HG03196 (cell line): ENCODE data around the gene CSMD2.
"Not testable (repeated sequence)": the region's sequence is repeated elsewhere in the genome, so short reads cannot be mapped to it uniquely, and the experiment has no call there.

Source experiments
- ATAC-seq: cut with Tn5 transposase; IDR thresholded peaks from one replicate; pipeline ENCODE4 v1.9.1; 2021; ENCODE audit not compliant: unreplicated experiment

The CSMD2 gene

DNA sequence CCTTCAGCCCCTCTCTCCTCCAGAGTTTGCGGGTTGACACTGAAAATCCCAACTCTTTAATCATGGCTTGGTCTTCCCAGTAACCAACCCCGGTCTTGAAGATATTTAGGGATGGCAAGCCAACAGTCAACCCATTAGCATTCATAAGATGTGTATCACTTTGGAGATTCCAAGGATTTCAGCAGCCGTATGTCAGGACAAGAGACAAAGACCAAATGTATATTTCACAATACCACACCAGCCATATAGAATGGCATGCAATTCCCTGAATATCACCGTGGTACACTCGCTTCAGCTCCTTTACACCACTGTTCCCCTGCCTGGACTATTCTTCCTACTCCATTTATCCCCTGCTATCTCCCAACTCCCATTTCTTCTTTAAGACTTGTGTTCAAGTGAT lies 109.2 kb downstream of the CSMD2 start:
- no peak for ATAC-seq

DNA sequence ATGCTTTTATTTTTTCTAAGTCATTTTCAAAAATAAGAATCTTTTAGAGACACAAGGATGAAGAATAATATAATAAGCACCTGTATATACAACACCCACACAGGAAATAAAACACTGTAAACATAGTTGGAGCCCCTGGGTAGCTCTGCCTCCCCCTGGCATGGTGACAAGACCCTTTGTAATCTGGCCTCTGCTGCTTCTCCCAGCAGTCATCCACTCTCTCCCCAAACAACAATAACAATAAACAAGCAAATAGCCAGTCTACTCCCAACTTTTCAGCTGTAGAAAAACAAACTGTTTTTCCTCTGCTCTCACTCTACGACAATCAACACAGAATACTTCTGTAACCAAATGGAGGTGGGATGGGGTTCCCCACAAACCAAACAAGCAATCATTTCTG lies 110.1 kb downstream of the CSMD2 start:
- ATAC-seq = no peak

DNA sequence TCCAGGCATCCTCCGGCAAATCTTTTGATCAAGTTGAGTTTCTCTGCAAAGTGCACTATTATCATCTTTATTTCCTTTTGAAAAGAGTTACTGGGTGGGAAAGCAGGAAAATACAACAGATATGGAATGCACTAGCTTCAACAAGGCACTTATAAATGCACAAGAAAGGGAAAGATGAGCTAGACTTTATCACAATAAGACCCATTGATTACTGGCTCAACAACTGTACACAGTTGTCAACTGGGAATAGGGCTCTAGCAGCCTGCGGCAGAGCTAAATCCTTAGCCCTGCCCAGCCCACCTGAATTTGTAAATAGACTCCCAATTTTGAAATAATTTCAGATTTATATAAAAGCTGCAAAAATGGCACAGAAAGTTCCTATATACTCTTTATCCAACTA lies 111.4 kb downstream of the CSMD2 start:
- ATAC-seq = no peak

DNA sequence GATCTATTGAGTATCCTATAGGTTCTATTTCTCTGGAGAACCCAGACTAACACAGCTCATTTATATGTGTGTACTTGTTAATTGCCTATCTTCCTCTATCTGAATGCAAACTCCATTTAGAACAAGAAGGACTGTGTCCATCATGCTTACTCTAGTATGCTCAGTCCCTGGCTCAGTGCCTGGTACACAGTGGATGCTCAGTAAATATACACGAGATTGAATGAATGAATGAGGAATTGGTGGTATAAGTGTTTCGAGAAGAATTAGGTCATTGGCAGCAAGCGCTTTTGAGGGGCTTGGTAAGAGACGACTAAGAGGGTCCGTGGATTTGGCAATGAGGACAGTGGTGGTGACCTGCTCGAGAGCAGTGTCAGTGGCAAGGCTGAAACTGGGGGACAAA lies 112.5 kb downstream of the CSMD2 start:
- no peak for ATAC-seq

DNA sequence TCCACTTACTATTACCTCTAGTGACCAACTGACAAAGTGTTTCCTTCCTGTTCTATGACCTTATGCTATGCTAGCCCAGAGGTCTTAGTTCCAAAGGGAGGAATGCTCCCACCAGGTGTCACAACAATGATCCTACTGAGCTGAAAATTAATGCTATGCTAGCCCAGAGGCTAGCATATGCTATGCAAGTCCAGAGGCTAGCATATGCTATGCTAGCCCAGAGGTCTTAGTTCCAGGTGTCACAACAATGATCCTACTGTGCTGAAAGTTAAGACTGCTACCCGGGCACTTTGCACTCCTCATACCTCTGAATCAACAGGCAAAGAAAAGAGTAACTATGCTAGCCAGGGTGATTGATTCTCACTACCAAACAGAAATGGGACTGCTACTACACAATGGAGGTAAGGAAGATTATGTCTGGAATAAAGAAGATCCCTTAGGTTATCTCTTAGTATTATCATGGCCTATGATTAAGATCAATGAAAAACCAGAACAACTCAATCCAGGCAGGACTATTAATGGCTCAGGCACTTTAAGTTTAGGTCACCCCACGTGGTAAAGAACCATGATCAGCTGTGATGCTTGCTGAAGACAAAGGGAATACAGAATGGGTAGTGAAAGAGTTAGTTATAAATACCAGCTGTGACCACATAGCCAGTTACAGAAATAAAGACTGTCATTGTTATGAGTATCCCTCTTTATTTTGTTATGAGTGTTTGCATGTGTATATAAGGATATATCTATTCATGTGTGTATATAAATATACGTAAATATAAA lies 114.1 kb downstream of the CSMD2 start:
- no peak for ATAC-seq

DNA sequence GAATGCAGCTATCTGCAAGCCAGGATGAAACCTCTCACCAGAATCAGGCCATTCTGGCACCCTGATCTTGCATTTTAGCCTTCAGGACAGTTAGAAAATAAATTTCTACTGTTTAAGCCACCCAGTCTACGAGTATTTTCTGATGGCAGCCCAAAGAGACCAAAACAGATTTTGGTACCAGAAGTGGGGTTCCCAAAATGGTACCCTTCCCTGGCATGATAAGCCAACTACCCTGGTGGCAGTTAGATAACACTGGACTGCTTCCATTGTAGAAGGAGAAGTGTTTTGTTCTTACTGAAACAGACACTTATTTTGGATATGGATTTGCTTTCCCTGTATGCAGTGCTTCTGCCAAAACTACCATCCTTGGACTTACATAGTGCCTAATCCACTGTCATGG lies 115.0 kb downstream of the CSMD2 start:
- no peak for ATAC-seq

DNA sequence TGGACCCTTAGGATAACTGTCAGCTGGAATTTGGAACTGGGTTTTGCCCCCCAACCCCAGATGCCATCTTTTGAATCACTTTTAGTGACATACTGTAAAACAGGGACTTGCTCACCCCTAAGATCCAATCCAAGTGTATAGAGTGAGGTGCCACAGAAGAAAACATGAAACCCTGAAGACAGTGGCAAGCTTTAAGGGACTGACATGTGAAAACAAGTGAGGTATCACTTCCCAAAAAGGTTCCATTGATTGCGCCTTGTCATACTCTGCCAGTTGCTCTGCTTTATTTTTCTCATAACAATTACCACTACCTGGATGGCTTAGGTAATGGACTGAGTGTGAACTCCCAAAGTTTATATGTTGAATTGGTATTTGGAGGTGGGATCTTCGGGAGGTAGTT lies 115.6 kb downstream of the CSMD2 start:
- ATAC-seq = no peak

DNA sequence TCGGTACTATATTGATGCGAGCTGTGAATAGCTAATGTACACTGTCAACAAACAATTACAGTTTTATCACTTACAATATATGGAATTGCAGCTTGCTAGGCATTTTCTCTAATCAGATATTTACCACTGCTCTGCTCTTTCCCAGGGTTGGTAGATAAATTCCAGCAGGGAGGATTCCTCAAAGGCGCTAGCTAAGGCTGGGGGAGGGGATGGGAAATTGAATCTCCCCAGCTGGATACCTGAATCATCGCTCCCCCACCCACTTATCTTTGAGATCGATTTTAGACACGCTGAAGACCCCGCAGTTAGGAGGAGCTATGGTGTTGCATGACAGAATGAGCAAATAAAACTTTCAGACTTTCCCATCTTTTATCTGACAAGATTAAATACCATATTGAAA lies 127.2 kb downstream of the CSMD2 start:
- no peak for ATAC-seq

DNA sequence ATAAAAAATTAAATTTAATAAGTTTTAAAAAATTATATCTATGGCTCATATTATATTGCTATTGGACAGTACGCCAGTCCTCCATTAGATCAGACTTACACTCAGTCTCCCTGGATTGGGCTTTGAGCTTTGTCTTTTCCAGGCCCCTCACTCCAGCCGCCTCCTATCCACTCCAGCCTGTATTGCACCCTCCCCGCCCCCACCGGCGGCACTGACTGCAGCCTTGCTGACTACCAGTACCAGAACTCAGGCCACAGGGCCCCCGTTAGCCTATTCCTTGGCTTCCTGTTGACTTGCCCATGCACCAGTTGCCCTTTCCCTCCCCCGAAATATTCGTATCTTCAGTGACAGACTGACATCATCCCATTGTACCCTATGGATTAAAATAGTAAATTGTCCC lies 127.9 kb downstream of the CSMD2 start:
- ATAC-seq = no peak

DNA sequence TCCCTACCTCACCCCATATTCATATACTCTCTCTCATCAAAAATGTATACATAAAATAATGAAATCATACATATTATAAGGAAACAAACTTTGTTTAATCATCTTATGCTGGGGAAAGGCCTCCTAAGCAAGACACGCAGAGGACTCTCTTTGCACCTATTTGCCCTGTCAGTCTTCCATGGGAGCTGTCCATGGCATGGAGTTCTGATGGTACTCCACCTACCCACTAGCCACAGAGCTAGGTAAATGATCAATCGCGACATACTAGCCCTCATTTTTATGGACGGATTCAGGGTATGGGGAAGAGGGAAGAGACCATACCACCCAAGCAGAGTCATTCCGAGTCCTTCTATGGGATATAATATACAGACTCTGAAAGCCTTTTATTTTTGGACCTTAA lies 131.0 kb downstream of the CSMD2 start:
- no peak for ATAC-seq

DNA sequence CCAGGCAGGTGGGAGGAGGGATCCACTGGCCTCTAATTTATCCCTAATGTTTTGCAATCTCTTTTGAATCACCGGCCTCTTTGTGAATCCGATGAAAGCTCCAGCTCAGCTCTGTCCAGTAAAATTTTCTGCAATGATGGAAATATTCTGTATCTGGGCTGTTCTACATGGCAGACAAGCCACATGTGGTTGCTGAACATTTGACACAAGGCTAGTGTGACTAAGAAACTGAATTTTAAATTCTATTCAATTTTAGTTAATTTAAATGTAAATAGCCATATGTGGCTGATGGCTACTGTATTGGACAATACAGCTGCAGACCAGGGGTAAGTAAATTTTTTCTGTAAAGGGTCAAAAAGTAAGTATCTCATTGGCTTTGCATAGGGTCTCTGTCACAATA lies 135.1 kb downstream of the CSMD2 start:
- no peak for ATAC-seq

DNA sequence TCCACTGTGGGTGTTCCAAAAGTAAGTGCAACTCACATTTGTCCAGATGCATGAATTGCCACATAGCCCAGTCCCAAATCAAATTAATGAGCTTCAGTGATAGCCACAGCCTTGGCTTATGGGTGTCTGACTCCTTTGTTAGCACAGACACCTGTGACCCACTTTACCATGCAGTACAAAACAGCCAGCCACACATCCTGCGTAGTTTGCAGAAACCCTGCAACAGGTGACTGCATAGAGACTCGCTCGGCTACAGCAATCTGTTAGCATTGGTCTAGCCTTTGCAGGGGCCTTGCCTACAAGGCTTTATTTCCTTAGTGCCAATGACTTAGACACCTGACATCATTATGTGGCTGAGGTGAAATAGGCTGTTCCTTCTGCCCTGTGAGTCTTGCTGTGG lies 135.5 kb downstream of the CSMD2 start:
- ATAC-seq = no peak

DNA sequence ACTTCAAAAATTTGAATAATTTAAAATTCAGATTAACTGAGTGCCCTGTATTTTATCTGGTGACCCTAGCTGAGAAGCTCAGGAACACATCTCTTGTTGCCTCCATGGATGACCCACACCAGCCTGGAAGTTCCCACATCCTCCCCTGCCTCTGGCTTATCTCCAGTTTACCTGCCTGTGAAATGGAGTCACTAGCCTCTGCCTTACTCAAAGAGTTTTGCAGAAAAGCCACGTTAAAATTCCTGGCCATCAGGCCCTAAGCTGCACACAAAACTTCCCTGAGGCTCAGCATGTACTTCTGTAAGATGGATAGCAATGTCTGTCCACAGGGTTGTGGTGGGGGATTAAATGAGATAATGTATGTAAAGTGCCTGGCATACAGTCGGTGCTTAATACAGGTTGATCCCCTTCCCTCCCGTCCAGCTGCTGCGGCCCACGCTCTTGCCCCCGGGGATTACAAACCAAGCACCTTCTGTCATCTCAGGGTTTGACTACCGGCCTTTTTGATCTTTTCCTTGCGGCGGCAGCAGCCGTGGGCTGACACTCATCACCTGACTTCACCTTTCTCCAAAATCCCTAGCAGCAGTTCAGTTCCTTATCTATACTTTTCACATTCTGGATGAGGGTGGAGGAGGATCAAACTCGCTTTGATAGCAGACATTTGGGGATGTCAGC lies 136.5 kb downstream of the CSMD2 start:
- ATAC-seq = no peak

DNA sequence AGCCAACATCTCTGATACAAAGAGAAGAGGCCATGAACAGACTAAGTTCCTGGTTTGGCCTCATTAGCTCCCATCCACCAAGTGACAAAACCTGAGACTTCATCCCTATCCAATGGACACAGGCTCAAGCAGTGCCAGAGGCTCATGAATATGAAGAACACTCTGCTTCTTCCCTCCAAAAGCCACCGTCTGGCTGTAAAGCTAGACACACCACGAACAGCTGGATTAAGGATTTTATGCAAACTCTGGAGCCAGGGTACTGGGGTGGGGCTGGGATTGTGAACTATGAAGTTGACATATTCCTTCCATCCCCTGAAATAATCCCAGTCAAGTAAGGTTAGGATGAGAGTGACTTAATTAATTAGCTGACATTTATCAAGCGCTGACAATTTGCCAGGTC lies 139.4 kb downstream of the CSMD2 start:
- ATAC-seq = no peak

DNA sequence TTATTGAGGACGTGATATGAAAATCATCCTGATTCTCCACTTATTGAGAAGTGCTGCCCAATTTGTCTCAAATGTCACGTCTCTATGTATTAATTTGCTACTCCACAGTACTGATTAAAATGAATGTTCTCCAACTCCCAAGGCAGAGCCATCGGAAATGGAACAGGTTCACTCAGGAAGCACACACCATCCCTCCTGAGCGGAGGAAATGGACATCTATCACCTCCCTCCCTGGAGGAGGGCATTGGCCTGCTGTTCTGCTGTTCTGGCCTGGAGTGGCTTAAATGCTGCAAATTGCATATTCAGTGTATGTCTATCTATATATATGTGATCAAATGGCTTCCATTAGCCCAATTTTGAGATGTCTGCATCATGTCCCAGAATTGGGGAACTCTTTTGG lies 140.5 kb downstream of the CSMD2 start:
- no peak for ATAC-seq

DNA sequence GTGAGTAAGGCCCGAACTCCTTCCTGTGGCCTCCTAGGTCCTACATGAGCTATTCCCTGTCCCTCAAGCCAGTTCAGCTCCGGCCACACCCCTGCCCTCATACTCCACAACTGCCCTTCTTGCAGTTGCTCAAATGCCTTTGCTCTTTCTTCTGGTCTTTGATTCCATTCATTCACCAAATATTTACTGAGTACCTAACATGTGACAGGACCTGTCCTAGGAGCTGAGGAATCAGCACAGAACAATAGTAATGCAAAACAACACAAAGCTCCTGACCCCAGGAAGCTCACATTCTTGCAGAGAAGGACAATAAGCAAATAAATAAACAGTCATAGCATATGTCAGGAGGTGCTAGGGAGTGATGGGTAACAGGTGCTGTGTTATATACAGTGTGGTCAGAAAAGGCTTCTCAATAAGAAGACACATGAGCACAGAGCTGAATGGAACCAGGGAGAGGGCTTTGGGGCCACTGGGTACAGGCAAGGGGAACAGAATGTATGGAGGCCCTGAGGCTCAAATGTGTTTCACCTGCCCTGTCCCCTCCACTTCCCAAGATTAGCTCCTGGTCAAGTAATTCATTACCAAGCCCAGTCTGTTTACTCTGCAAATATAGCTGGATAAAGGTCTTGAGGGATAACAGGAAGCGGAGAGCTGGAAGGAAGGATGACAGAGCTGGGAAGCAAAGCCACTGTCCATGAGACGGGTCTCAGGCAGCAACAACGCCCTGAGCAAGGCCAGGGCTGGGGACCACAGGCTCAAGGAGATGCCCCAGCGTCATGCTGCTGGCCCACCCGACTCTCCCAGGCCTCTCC lies 145.1 kb downstream of the CSMD2 start:
- ATAC-seq = no peak

DNA sequence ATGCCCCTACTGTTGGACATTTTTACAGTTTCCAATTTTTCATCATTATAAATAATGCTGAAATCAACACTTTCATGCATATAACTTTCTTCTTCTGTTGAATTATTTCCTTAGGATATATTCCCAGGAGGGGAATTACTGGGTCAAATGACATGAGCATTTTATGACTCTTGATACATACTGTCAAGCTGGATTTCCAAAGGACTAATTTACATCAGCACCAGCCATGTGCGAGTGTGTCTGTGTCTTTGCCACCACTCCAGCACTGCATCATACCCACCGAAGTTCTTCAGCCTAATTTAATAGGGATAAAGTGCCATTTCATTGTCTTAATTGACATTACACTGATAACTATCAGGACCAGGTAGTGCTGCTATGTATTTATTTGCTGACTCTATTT lies 146.7 kb downstream of the CSMD2 start:
- no peak for ATAC-seq

DNA sequence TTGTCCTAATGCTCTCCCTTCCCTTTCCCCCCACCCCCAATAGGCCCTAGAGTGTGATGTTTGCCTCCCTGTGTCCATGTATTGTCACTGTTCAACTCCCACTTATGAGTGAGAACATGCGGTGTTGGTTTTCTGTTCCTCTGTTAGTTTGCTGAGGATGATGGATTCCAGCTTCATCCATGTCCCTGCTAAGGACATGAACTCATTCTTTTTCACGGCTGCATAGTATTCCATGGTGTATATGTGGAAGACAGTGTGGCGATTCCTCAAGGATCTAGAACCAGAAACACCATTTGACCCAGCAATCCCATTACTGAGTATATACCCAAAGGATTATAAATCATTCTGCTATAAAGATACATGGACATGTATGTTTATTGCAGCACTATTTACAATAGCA lies 148.7 kb downstream of the CSMD2 start:
- not testable (repeated sequence) for ATAC-seq

DNA sequence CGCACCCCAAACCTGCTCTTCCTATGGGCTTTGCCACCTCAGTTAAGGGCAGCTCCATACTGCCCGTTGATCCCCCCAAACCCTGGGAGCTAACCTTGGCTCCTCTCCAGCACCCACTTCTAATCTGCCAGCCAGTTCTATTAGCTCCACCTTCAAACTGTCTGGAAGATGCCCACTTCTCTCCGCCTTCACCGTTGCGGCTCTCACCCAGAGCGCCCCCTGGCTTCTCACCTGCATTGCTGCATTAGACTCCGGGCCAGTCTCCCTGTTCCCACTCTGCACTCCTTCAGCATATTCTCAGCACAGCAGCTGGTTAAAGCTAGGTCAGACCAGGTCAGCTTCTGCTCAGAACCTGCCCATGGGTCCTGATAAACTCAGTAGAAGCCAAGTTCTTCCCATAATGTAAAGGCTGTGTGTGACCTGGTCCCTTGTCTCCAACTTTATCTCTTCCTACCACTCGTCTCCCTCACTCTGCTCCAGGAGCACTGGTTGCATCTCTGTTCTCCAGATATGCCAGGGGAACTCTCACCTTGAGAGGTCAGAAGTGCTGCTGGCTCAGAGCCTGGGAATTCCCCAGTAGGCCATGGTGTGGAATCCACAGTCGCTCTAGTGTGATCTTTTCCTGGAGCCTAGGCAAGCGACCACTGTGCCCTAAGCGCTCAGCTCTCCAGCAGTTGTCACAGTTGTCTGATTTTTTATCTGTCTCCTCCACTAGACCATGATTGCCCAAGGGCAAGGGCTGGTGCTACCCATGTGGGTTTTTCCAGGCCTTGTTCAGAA lies 150.9 kb downstream of the CSMD2 start:
- ATAC-seq = no peak

DNA sequence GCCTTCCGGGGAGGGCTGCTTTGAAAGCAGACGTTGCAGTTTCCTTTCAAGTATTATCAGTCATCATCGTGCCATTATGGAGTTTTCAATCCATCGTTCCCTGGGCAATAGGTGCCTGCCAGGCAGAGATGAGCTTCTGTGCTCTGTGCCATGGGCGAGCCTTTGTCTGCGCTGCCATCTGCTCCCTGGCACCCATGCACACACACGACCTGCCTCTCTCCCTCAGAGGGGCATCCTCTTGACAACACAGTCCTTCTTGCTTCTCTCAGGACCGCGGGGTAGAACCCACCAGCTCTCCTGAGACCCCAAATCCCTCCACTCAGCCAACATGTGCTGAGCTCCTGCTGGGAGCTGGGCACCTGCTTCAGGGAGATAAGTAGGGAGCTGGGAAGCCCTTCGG lies 151.9 kb downstream of the CSMD2 start:
- ATAC-seq = no peak

DNA sequence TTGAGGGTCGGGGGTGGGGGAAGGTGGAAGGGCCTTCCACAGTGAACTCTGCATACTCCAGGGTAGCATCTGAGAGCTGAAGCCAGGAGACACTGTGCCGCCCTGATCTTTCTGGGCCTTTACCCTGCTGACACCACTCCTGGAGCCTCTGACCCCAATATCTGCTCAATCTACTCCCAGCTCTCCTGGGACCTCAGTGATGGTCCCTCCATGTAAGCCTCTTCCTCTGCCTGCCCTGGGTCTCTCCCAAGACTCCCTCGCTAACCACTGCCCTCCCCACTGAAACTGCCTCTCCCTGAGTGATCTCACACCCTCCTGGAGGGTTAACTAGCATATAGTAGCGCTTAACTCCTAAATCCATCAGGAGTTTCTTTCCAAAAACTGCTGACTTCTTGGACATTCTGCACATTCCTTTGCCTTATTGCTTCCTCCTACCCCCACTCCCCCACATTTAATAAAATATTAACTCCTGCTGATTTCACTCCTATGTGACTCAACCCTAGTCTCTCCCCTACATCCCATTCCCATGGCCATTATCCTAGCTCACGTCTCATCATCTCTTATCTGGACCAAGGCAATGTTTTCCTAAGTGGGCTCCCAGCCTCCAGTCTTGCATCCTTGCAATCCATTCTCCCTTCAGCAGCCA lies 155.6 kb downstream of the CSMD2 start:
- ATAC-seq = no peak
